ENCODE results near the gene HIVEP1.

DNA sequence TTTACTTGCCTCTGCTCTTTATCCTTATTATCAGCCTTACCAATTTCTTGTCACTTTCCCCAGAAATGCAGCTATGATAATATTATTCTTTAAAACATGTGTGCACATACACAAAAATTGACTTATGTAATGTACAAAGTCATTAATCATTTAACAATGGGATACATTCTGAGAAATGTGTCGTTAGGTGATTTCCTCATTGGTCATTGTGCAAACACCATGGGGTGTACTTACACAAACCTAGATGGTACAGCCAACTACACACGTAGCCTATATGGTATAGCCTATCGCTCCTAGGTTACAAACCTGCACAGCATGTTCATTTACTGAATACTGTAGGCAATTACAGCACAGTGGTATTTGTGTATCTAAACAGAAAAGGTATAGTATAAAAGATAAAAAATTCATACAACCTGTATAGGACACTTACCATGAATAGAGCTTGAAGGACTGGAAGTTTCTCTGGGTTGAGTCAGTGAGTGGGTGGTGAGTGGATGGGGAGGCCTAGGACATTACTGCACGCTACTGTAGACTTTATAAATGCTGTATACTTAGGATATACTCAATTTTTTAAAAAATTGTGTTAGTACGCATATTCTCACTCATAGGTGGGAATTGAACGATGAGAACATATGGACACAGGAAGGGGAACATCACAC, 56.9 kb downstream of the HIVEP1 start:
- TF ChIP-seq, protein P1, sequence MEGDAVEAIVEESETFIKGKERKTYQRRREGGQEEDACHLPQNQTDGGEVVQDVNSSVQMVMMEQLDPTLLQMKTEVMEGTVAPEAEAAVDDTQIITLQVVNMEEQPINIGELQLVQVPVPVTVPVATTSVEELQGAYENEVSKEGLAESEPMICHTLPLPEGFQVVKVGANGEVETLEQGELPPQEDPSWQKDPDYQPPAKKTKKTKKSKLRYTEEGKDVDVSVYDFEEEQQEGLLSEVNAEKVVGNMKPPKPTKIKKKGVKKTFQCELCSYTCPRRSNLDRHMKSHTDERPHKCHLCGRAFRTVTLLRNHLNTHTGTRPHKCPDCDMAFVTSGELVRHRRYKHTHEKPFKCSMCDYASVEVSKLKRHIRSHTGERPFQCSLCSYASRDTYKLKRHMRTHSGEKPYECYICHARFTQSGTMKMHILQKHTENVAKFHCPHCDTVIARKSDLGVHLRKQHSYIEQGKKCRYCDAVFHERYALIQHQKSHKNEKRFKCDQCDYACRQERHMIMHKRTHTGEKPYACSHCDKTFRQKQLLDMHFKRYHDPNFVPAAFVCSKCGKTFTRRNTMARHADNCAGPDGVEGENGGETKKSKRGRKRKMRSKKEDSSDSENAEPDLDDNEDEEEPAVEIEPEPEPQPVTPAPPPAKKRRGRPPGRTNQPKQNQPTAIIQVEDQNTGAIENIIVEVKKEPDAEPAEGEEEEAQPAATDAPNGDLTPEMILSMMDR (IDR thresholded peaks at IDR 0.05; ENCODE audit: low read depth, low read length), result no peak
- TF ChIP-seq POLR2A (IDR thresholded peaks at IDR 0.05; ENCODE audit: extremely low read depth, insufficient read length) (no peak), MYC (IDR thresholded peaks at IDR 0.05; ENCODE audit: low read depth, low read length) (no peak), MAX (IDR thresholded peaks at IDR 0.05; ENCODE audit: low read depth, low read length) (no peak)

Measured in NB4 (cell line).